HT-29 (cell line): Measurements from ENCODE around the gene TMEM11. TPM values are rescaled to one million over a fixed set of nuclear protein-coding genes. Genes with fewer than 3 reads are reported as not detected.
"Not testable (repeated sequence)": the region's sequence is repeated elsewhere in the genome, so short reads cannot be mapped to it uniquely, and the experiment has no call there.

Experiments
- DNase-seq: peaks from one replicate; pipeline ENCODE4 v3.0.0-alpha.2; 2015; ENCODE audit warnings: low spot score
- total RNA-seq: library from RNA; depleted of rRNA; stranded (reverse); fragments of >200 nt; shearing (Covaris generic); gene quantifications from 2 replicates; pipeline ENCODE4 v1.2.3, GENCODE V29; 2014

TMEM11 gene
- total RNA-seq, 1 experiment from 2014 or later = 34.1 TPM

GRCh38 chr17:21242780-21243515 lies 29.0 kb upstream of the TMEM11 start:
- no peak for DNase-seq

GRCh38 chr17:21242026-21242697 lies 28.2 kb upstream of the TMEM11 start:
- DNase-seq = no peak

- no peak for DNase-seq
Observed at GRCh38 chr17:21241564-21241963, 27.6 kb upstream of the TMEM11 start.

GRCh38 chr17:21240369-21241055 lies 26.6 kb upstream of the TMEM11 start:
- DNase-seq = no peak

GRCh38 chr17:21239680-21240368 lies 25.9 kb upstream of the TMEM11 start:
- DNase-seq = peak; percentile 15

GRCh38 chr17:21235921-21236320 lies 22.0 kb upstream of the TMEM11 start:
- DNase-seq = no peak

GRCh38 chr17:21233581-21234347 lies 19.8 kb upstream of the TMEM11 start:
- no peak for DNase-seq

GRCh38 chr17:21232033-21232749 lies 18.2 kb upstream of the TMEM11 start:
- DNase-seq = no peak

- no peak for DNase-seq
Observed at GRCh38 chr17:21231533-21231932, 17.6 kb upstream of the TMEM11 start.

- no peak for DNase-seq
Observed at GRCh38 chr17:21228845-21229244, 14.9 kb upstream of the TMEM11 start.

- DNase-seq = no peak
Observed at GRCh38 chr17:21228111-21228510, 14.2 kb upstream of the TMEM11 start.

- DNase-seq = not testable (repeated sequence)
Observed at GRCh38 chr17:21227277-21227676, 13.3 kb upstream of the TMEM11 start.

- DNase-seq = no peak
Observed at GRCh38 chr17:21223086-21223485, 9.1 kb upstream of the TMEM11 start.

GRCh38 chr17:21218831-21219380 lies 4.9 kb upstream of the TMEM11 start:
- no peak for DNase-seq

GRCh38 chr17:21218101-21218500 lies 4.1 kb upstream of the TMEM11 start:
- no peak for DNase-seq

GRCh38 chr17:21217346-21217745 lies 3.4 kb upstream of the TMEM11 start:
- DNase-seq = no peak

GRCh38 chr17:21215935-21216334 lies 2.0 kb upstream of the TMEM11 start:
- no peak for DNase-seq

- peak; percentile 19 for DNase-seq
Observed at GRCh38 chr17:21214777-21215541, 998 bp upstream of the TMEM11 start.

GRCh38 chr17:21213638-21214014 lies 335 bp downstream of the TMEM11 start:
- peak; percentile 17 for DNase-seq
